HCT116 (cell line): ENCODE data around the gene STK24.

ENCODE experiments used
- CEBPB ChIP-seq: IDR thresholded peaks from 2 replicates; pipeline ENCODE4 v1.6.1; 2012; ENCODE audit warnings: low read depth
- EZH2 ChIP-seq: fragments of 200-600 bp; sonication (generic); IDR thresholded peaks from 2 replicates; pipeline ENCODE4 v1.6.1; 2017; ENCODE audit warnings: antibody characterized with exemption, mixed run types
- POLR2A ChIP-seq: IDR thresholded peaks from 2 replicates; pipeline ENCODE4 v1.7.0; 2011; ENCODE audit warnings: borderline replicate concordance; ENCODE audit not compliant: insufficient read depth, insufficient read length; ENCODE audit errors: extremely low read depth
- RAD21 ChIP-seq: IDR thresholded peaks from 2 replicates; pipeline ENCODE4 v1.6.1; 2012; ENCODE audit warnings: low read depth, mild to moderate bottlenecking
- REST ChIP-seq: IDR thresholded peaks from 2 replicates; pipeline ENCODE4 v1.6.1; 2012; ENCODE audit warnings: low read depth
- TF ChIP-seq, protein P1 (sequence below), 3 experiments: fragments of 200-600 bp in 1 of 3; sonication (generic) in 1 of 3; IDR thresholded peaks in 2 of 3; conservative IDR thresholded peaks in 1 of 3; 2 replicates each; pipeline ENCODE4 v1.5.1; 2012 to 2017; ENCODE audit warnings: low read depth in 2 of 3, low read length in 2 of 3, antibody characterized with exemption in 1 of 3, borderline replicate concordance in 1 of 3, control low read depth in 1 of 3, mild to moderate bottlenecking in 1 of 3, mixed read lengths in 1 of 3, mixed run types in 1 of 3, moderate library complexity in 1 of 3; ENCODE audit not compliant: insufficient read depth in 1 of 3
- TF ChIP-seq, protein P2 (sequence below): IDR thresholded peaks from 2 replicates; pipeline ENCODE4 v1.6.1; 2012
- TF ChIP-seq, protein P3 (sequence below): IDR thresholded peaks from 2 replicates; pipeline ENCODE4 v1.6.1; 2011; ENCODE audit warnings: mild to moderate bottlenecking, low read length, moderate library complexity; ENCODE audit not compliant: insufficient replicate concordance; ENCODE audit errors: extremely low read depth

- TF ChIP-seq, protein P1, sequence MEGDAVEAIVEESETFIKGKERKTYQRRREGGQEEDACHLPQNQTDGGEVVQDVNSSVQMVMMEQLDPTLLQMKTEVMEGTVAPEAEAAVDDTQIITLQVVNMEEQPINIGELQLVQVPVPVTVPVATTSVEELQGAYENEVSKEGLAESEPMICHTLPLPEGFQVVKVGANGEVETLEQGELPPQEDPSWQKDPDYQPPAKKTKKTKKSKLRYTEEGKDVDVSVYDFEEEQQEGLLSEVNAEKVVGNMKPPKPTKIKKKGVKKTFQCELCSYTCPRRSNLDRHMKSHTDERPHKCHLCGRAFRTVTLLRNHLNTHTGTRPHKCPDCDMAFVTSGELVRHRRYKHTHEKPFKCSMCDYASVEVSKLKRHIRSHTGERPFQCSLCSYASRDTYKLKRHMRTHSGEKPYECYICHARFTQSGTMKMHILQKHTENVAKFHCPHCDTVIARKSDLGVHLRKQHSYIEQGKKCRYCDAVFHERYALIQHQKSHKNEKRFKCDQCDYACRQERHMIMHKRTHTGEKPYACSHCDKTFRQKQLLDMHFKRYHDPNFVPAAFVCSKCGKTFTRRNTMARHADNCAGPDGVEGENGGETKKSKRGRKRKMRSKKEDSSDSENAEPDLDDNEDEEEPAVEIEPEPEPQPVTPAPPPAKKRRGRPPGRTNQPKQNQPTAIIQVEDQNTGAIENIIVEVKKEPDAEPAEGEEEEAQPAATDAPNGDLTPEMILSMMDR (IDR thresholded peaks at IDR 0.05 in 2 of 3, conservative IDR thresholded peaks at IDR 0.05 in 1 of 3; ENCODE audit: borderline replicate concordance in 1 of 3, insufficient read depth in 1 of 3, low read depth in 2 of 3, low read length in 2 of 3), result no peak
- TF ChIP-seq, protein P2, sequence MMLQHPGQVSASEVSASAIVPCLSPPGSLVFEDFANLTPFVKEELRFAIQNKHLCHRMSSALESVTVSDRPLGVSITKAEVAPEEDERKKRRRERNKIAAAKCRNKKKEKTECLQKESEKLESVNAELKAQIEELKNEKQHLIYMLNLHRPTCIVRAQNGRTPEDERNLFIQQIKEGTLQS, result no peak
- no peak for TF ChIP-seq CEBPB
- TF ChIP-seq POLR2A, result no peak
- no peak for TF ChIP-seq REST
- TF ChIP-seq EZH2, result no peak
- TF ChIP-seq, protein P3, sequence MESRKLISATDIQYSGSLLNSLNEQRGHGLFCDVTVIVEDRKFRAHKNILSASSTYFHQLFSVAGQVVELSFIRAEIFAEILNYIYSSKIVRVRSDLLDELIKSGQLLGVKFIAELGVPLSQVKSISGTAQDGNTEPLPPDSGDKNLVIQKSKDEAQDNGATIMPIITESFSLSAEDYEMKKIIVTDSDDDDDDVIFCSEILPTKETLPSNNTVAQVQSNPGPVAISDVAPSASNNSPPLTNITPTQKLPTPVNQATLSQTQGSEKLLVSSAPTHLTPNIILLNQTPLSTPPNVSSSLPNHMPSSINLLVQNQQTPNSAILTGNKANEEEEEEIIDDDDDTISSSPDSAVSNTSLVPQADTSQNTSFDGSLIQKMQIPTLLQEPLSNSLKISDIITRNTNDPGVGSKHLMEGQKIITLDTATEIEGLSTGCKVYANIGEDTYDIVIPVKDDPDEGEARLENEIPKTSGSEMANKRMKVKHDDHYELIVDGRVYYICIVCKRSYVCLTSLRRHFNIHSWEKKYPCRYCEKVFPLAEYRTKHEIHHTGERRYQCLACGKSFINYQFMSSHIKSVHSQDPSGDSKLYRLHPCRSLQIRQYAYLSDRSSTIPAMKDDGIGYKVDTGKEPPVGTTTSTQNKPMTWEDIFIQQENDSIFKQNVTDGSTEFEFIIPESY, result no peak
- no peak for TF ChIP-seq RAD21
Measured at GRCh38 chr13:98411617-98412265, 165.2 kb downstream of the STK24 start.
